GM19193 (cell line): ENCODE data around the gene MON1B.

Experiments
- POLR2A ChIP-seq: IDR thresholded peaks from 4 replicates; pipeline ENCODE4 v1.6.1; 2011; ENCODE audit not compliant: insufficient read depth, insufficient read length; ENCODE audit errors: extremely low read depth

MON1B gene

DNA sequence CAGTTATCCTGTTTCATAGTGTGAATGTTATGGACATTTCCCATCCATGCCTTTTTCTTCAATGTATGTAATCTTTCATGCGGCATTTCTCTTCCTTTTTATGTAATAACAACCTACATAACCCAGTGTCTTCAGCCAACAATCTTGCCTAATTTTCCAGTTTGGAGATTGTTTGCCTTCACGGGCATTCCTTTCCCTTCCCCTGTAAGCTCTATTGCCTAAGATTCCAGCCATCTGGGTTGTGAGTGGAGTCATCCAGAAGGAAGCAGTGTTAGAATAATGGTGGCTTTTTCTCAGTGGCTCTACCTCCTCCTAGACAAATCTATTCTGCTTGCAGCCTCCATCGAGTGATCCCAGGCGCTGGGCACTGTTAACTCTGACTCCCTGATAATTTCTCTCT, 30.5 kb downstream of the MON1B start:
- TF ChIP-seq POLR2A: no peak

DNA sequence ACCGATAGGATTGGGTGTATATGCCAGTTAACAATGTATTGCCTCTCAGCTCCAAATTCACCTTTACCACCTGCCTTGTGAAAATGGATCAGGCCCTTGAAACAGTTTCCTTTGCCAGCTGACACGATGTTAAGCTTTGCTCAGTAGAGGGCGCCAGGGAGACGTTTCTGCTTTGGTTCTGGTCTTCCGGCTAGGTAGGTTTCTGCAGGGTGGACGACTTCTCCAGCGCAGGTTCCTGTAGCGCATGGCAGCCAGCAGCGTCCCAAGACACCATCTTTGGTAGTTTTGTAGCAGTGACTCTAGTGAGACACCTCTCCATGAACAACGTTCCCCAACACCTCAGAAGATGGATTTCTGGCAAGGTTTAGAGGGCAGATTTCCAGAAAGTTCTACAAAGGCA, 32.2 kb downstream of the MON1B start:
- TF ChIP-seq POLR2A: no peak

DNA sequence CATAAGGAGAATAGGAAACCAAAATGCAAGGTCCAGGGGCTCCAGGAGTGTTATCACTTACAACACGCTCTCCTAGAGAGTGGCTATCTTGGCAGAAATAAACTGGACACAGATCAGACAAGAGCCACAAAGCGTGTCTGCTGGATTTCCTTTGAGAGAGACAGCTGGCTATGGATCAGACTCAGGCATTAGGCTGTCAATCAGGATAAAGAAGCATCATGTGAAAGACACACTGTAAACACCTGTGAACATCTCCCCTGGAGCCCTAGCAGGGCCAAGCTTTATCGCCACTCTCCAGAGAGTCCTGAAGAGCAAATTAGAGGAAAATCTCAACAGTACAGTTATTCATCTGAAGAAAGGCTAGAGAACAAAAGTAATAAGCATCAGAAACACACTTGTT, 34.2 kb downstream of the MON1B start:
- TF ChIP-seq POLR2A: no peak

DNA sequence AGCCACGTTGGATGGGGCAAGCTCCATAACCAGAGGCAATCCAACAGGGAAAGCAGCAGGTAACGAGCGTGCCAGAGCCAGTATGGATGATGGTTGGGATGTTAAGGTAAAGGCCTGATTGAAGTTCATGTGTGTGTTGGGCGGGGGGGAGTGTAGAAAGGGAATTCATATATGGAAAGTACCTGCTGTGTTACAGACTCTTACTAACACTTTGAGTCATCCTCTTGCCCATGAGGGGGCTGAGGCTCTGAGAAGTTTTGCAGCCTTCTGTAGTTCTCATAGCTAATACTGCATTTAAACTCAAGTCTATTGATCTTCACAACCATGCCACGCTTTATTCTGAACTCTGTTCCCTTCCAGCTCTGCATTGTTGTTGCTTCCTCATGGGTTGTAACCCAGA, 36.8 kb downstream of the MON1B start:
- TF ChIP-seq POLR2A: no peak

DNA sequence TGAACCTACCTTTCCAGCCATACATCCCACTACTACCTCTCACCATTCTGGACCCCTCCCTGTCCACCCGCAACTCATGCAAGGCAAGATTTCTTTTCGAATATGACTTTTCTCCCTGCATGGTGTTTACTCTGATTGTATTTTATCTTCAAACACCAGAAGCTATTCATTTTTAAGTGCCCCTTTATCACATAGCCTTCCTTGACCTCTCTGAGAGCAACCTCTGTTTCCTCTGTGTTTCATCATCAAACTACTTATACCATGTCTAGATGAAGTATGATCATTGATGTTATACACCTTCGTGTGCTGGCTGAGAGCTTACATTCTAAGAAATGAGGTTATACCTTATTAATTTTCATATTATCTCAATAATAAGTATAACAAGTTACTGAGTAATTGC, 40.1 kb downstream of the MON1B start:
- TF ChIP-seq POLR2A: no peak

DNA sequence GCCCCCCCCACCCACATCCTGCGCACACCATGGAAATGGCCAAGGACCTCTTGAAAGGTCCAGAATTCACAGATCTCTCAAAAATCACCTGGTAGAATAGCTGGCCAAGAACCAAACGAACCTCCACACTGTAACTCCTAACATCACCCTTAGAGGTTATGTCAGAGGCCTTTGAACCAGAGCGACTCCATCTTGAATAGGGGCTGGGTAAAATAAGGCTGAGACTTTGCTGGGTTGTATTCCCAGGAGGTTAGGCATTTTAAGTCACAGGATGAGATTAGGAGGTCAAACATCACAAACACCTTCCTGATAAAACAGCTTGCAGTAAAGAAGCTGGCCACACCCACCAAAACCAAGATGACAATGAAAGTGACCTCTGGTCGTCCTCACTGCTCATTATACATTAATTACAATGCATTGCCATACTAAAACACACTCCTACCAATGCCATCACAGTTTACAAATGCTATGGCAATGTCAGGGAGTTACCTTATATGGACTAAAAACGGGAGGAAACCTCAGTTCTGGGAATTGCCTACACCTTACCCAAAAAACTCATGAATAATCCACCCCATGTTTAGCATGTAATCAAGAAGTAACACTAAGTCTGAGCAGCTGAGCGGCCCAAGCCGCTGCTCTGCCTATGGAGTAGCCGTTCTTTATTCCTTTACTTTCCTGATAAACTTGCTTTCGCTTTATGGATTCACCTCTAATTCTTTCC, 43.0 kb downstream of the MON1B start:
- no peak for TF ChIP-seq POLR2A

DNA sequence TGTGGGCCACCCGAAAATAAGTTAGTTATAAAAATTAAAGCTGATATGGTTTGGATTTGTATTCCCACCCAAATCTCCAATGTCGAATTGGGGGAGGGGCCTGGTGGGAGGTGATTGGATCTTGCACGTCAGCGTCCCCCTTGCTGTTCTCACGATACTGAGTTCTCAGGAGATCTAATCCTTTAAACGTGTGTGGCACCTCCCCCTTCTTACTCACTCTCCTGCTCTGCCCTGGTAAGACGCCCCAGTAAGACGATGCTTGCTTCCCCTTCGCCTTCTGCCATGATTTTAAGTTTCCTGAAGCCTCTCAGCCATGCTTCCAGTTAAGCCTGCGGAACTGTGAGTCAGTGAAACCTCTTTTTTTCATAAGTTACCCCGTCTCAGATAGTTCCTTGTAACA, 43.6 kb downstream of the MON1B start:
- no peak for TF ChIP-seq POLR2A

DNA sequence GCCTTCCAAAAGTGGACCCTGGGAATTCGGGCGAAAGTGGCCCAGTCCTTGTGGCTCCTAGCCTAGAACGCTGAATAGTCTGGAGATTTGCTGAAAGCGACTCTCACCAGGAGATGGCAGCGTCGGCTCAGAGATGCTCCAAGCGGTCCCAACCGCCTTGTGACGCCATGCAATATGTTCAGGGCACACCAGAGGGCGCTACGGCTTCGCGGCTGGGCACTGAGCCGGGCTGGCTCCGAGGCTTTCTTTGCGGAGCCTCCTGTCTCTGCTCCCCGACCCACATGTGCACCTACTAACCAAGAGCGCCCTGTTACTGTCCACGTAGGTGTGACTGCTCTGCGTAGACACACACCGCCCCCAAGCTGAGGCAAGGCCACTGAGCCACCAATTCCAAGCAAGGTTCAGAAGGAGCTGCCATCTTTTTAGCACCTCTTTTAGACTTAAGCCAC, 45.1 kb downstream of the MON1B start:
- no peak for TF ChIP-seq POLR2A

DNA sequence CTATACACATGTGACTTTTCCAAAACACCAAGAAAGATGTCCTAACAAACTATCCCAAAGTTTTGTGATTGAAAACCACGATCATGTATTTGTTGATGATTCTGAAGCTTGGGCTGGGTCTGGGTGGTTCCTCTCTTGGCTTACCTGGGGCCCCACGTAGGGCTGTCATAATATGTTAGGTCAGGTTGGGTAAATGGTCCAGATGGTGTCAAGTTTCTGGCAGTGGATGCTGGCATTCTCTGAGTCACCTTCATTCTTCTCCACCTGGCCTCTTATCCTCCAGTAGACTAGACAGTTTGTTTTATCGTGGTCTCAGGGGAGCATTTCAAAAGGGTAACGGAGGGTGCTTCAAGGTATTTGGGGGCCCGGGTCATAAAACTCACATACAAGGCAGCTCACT, 47.6 kb downstream of the MON1B start:
- no peak for TF ChIP-seq POLR2A

DNA sequence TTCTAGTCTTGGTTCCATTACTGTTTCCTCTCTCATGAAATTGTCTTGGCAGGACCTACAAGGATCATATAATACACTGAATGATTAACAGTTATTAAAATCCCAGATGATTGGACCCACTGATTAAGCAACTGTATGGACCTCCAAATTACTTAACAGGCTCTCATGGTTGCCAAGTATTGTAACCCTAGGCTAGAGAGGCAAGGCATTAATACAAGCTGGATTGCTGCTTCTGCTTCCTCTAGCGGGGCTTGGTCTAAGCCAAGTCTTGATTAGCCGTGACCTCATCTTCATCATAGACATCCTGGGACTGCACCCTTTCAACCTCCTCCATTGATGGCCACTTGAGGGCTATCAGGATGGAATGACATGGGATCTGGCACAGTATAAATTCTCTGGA, 55.2 kb downstream of the MON1B start:
- no peak for TF ChIP-seq POLR2A

DNA sequence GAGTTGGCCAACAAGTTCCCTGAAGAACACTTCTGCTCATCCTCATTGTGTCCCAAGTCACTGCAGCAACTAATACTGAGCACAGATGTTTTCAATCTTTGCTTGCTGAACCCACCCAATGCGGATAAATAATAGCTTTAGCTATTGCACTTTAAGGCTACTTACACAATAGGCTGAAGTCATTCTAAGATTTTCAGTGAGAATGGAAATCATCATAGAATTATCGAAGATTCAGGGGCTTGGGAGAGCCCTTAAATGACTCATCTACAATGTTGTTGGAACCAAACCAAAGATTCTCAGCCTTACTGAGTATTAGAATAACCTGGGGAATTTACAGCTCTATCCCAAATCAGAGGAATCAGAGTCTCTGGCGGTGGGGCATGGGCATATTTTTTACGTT, 59.4 kb downstream of the MON1B start:
- no peak for TF ChIP-seq POLR2A
